T-helper 17 cell (primary cell): ENCODE measurements around the gene ZFAND2A. TPM values are rescaled to one million over a fixed set of nuclear protein-coding genes. Genes with fewer than 3 reads are reported as not detected.

Experiments
- total RNA-seq, 4 donors: library from RNA in 2 of 4; stranded (reverse) in 2 of 4; gene quantifications; one replicate each; pipeline ENCODE4 v1.2.3 and lab custom pipeline; 2022 to 2026

ZFAND2A gene
- total RNA-seq, 2 donors from 2014 or later, result 73.6 to 87.8 TPM

Other genes with a start within 250 kb of the ZFAND2A start
- gene ADAP1, start 205.5 kb downstream of the ZFAND2A start, total RNA-seq, result 10 to 100 TPM in 1 of 2 donors, 1 to 10 TPM in 1; 6.7 to 15.4 TPM
- 10 to 100 TPM; 40.1 to 43.2 TPM for gene COX19, start 184.6 kb downstream of the ZFAND2A start, total RNA-seq
- not detected for gene CYP2W1, start 177.0 kb downstream of the ZFAND2A start, total RNA-seq
- 10 to 100 TPM; 17.9 to 22.2 TPM for gene GPR146, start 115.7 kb downstream of the ZFAND2A start, total RNA-seq
- gene GPER1, start 72.1 kb downstream of the ZFAND2A start, total RNA-seq, result under 1 TPM in 1 of 2 donors, not detected in 1; 0.25 TPM
- not detected for gene UNCX, start 72.7 kb upstream of the ZFAND2A start, total RNA-seq